ENCODE data around the gene LASP1. TPM values are rescaled to one million over a fixed set of nuclear protein-coding genes. Genes with fewer than 3 reads are reported as not detected.
A peak's percentile ranks its signal among the peaks of the same experiment; 100 is the strongest.

The LASP1 gene, protein sequence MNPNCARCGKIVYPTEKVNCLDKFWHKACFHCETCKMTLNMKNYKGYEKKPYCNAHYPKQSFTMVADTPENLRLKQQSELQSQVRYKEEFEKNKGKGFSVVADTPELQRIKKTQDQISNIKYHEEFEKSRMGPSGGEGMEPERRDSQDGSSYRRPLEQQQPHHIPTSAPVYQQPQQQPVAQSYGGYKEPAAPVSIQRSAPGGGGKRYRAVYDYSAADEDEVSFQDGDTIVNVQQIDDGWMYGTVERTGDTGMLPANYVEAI
- total RNA-seq (2014; rRNA removed; shearing (Covaris generic)) (44.3 and 48.6 TPM in 2 replicates), total RNA-seq (2022) (101 and 110 TPM in 2 replicates), Bru-seq, nascent RNA (percentile 71 among the genes with signal in this experiment), BruChase-seq, experiment 1, labeled RNA remaining after a 6-hour chase (percentile 84 among the genes with signal in this experiment), BruChase-seq, experiment 2, labeled RNA remaining after a 2-hour chase (percentile 81 among the genes with signal in this experiment)
- long read RNA-seq, full-length matches to known transcripts, result 56 of 100 reads
- long read RNA-seq, partial matches to known transcripts, result 12 of 100 reads
- long read RNA-seq, other reads (novel, unspliced or antisense), result 32 of 100 reads

DNA sequence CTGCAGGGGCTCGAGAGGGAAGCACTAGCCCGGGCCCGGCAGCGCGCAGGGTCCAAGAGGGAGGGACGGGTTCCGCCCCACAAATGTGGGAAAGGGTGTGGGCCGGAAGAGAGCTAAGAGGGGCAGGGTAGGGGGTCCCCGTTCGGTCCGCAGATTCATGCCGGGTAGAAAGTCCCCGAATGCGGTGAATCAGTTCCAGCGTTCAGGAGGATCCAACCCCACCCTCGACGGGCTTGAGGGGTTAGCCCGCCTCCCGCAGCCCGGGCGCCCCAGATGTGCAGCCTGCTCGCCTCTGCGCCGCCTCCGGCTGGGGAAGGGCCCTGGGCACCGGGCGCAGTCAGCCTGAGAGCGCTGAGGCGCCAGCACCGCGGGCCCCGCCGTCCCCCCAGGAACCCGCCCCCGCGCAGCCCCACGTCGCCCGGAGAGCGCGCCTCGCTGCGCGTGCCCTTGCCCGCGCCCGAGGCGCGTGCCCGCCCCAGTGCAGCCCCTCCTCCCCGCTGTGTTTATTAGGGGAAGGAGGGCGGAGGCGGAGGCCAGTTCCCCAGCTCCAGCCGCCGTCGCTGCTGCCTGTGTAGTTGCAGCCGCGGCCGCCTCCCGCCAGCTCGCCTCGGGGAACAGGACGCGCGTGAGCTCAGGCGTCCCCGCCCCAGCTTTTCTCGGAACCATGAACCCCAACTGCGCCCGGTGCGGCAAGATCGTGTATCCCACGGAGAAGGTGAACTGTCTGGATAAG lies at the start of gene LASP1:
TSS of gene LASP1 (plus strand) at position 533 of the 733 bp plus-strand sequence. CDS start at position 665, 132 bp downstream.
- intact Hi-C loops (cut with micrococcal nuclease; ENCODE audit: unreplicated experiment), result loop anchor here (1.0 to 10.0 kb wide), 8 partner anchors 29 to 167 kb away; partner anchors contain the start of genes CWC25, FBXO47 and PSMB3
- Histone ChIP-seq H3K9me3 (ENCODE audit: low read length) (no peaks in the 10 kb centered on the region), H3K4me2 (ENCODE audit: low read length) (peak within 1 kb of the TSS; percentile 95), H3K4me1 (ENCODE audit: insufficient read depth, low read length, poor library complexity, severe bottlenecking) (peaks cover 62% of the 10 kb centered on the region), H4K20me1 (ENCODE audit: insufficient read depth, low read length) (peaks cover 16% of the 10 kb centered on the region; the same call in 1 of the 2 replicates), H2AFZ (ENCODE audit: low read length) (peak within 1 kb of the TSS; percentile 40; the same call in 1 of the 2 replicates), H3K4me3 (ENCODE audit: low read depth, low read length, poor library complexity, severe bottlenecking) (peak within 1 kb of the TSS; percentile 98), H3K79me2 (ENCODE audit: insufficient read depth, low read depth, low read length) (peaks cover 46% of the 10 kb centered on the region), H3K27ac (ENCODE audit: low read depth, low read length, poor library complexity, severe bottlenecking) (peak within 1 kb of the TSS; percentile 91), H3K9me2 (ENCODE audit: insufficient read depth, low read length) (no peaks in the 10 kb centered on the region), H3K36me3 (ENCODE audit: insufficient read depth, low read length) (peaks cover 27% of the 10 kb centered on the region; the same call in 1 of the 2 replicates)
- no peak for TF ChIP-seq EZH2phosphoT487 (IDR thresholded peaks at IDR 0.05; ENCODE audit: borderline replicate concordance, low read depth, low read length)
- TF ChIP-seq, protein P1, sequence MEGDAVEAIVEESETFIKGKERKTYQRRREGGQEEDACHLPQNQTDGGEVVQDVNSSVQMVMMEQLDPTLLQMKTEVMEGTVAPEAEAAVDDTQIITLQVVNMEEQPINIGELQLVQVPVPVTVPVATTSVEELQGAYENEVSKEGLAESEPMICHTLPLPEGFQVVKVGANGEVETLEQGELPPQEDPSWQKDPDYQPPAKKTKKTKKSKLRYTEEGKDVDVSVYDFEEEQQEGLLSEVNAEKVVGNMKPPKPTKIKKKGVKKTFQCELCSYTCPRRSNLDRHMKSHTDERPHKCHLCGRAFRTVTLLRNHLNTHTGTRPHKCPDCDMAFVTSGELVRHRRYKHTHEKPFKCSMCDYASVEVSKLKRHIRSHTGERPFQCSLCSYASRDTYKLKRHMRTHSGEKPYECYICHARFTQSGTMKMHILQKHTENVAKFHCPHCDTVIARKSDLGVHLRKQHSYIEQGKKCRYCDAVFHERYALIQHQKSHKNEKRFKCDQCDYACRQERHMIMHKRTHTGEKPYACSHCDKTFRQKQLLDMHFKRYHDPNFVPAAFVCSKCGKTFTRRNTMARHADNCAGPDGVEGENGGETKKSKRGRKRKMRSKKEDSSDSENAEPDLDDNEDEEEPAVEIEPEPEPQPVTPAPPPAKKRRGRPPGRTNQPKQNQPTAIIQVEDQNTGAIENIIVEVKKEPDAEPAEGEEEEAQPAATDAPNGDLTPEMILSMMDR (conservative IDR thresholded peaks at IDR 0.05; ENCODE audit: low read length), result 0 out of 2 replicates have a peak, but pooled peaks have one; percentile 40
- CTCF ChIA-PET (ENCODE audit: unreplicated experiment), result interaction anchor here (0.6 to 1.4 kb wide), 4 partner anchors 8 to 283 kb away, joined by 3 to 4 read pairs (median 3); no protein-coding TSS in a partner anchor
- peak; percentile 94 for DNase-seq (ENCODE audit: low spot score)
- no TSS peak for BruUV-seq (replicated peaks)
- POLR2A ChIA-PET, result interaction anchor here (0.6 to 5.5 kb wide), 8 partner anchors 8 to 330 kb away, joined by 3 to 56 read pairs (median 4); partner anchors contain the start of genes CWC25, PIP4K2B, RPL19 and RPL23

GRCh38 chr17:38824899-38825761 lies 44.7 kb upstream of the LASP1 start, which contains the start of gene CWC25:
CWC25 (minus strand) TSS chr17:38825321; CDS start chr17:38825183, 138 bp downstream.
- peaks cover 21% of the 10 kb centered on the region for H3K36me3 ChIP-seq (ENCODE audit: insufficient read depth, low read length)
- peak within 1 kb of the TSS; percentile 97 for H3K4me2 ChIP-seq (ENCODE audit: low read length)
- TSS peak; percentile 79 for BruUV-seq (replicated peaks)
- peaks cover 17% of the 10 kb centered on the region for H3K4me1 ChIP-seq (ENCODE audit: insufficient read depth, low read length, poor library complexity, severe bottlenecking)
- H2AFZ ChIP-seq (ENCODE audit: low read length), result peak within 1 kb of the TSS; percentile 83
- H3K9me3 ChIP-seq (ENCODE audit: low read length), result no peaks in the 10 kb centered on the region
- H4K20me1 ChIP-seq (ENCODE audit: insufficient read depth, low read length), result peaks cover 13% of the 10 kb centered on the region; the same call in 1 of the 2 replicates
- H3K4me3 ChIP-seq (ENCODE audit: low read depth, low read length, poor library complexity, severe bottlenecking), result peak within 1 kb of the TSS; percentile 97
- ChIA-PET CTCF (ENCODE audit: unreplicated experiment) (interaction anchor here (0.5 kb wide), 1 partner anchor 156 kb away, joined by 3 read pairs; no protein-coding TSS in a partner anchor), POLR2A (interaction anchor here (0.6 to 1.7 kb wide), 5 partner anchors 9 to 73 kb away, joined by 3 to 7 read pairs (median 5); partner anchors contain the start of gene RPL23)
- H3K9me2 ChIP-seq (ENCODE audit: insufficient read depth, low read length), result no peaks in the 10 kb centered on the region
- peaks cover 26% of the 10 kb centered on the region for H3K79me2 ChIP-seq (ENCODE audit: insufficient read depth, low read depth, low read length)
- intact Hi-C loops (cut with micrococcal nuclease; ENCODE audit: unreplicated experiment), result loop anchor here (1.0 to 2.0 kb wide), 2 partner anchors 28 to 44 kb away; partner anchors contain the start of gene RPL23
- TF ChIP-seq, protein P1 (conservative IDR thresholded peaks at IDR 0.05; ENCODE audit: low read length), result no peak
- no peak for TF ChIP-seq EZH2phosphoT487 (IDR thresholded peaks at IDR 0.05; ENCODE audit: borderline replicate concordance, low read depth, low read length)
- peak; percentile 95 for DNase-seq (ENCODE audit: low spot score)
- H3K27ac ChIP-seq (ENCODE audit: low read depth, low read length, poor library complexity, severe bottlenecking), result peak within 1 kb of the TSS; percentile 72
